T-helper 1 cell treated with Interleukin-12 subunit alpha and Interleukin-12 subunit beta and Interleukin-4 antibody, amounts not matched to agents 30 μg/mL and 1 μg/mL, for 36 hours (primary cell): ENCODE data around the gene NHLRC2.

Experiments
- H3K27ac Mint-ChIP-seq: one replicate; pipeline ENCODE4 v1.8.0; 2021; ENCODE audit warnings: mild to moderate bottlenecking, mixed read lengths
- H3K27me3 Mint-ChIP-seq: one replicate; pipeline ENCODE4 v1.8.0; 2021; ENCODE audit warnings: low read depth, mixed read lengths
- H3K36me3 Mint-ChIP-seq: one replicate; pipeline ENCODE4 v1.8.0; 2021; ENCODE audit warnings: low read depth, mixed read lengths
- H3K4me1 Mint-ChIP-seq: one replicate; pipeline ENCODE4 v1.8.0; 2021; ENCODE audit warnings: low read depth, mixed read lengths
- H3K4me3 Mint-ChIP-seq: one replicate; pipeline ENCODE4 v1.8.0; 2021; ENCODE audit warnings: mild to moderate bottlenecking, moderate library complexity, mixed read lengths
- H3K9me3 Mint-ChIP-seq: one replicate; pipeline ENCODE4 v1.8.0; 2021; ENCODE audit warnings: mixed read lengths

NHLRC2 gene

DNA sequence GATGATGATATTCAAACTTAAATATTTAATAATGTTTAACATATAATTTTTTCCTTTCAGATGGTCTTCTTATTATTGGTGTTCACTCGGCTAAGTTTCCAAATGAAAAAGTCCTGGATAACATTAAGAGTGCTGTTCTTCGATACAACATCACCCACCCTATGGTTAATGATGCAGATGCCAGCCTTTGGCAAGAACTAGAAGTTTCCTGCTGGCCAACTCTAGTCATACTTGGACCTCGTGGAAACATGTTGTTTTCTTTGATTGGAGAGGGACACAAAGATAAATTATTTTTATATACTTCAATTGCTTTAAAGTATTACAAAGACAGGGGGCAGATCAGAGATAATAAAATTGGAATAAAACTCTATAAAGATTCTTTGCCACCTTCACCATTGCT, 22.0 kb downstream of the NHLRC2 start:
- Mint-ChIP-seq H3K27me3 (no peaks in the 10 kb centered on the region), H3K9me3 (peaks cover 8% of the 10 kb centered on the region), H3K4me1 (peaks cover 4% of the 10 kb centered on the region), H3K27ac (no peak overlapping the region), H3K36me3 (peaks cover 34% of the 10 kb centered on the region), H3K4me3 (no peak overlapping the region)

DNA sequence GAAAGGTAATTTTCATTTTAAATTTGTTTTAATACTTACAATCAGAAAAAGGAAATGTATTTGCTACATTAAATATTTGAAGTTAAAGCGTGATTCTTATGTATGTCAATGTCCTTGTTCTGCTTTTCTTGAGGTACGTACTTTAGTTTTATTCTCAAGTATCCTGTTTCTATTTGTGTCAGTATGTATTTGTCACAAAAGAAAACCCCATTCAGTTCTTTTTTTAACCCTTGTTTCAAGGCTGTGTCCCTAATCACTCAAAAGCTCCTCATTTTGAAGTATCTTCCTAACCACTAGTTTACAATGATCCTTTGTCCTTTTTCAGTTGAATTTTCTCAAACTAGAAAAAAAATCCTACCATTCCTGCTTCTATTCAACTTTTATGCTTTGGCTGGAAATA, 25.2 kb downstream of the NHLRC2 start:
- H3K27ac Mint-ChIP-seq, result no peak overlapping the region

DNA sequence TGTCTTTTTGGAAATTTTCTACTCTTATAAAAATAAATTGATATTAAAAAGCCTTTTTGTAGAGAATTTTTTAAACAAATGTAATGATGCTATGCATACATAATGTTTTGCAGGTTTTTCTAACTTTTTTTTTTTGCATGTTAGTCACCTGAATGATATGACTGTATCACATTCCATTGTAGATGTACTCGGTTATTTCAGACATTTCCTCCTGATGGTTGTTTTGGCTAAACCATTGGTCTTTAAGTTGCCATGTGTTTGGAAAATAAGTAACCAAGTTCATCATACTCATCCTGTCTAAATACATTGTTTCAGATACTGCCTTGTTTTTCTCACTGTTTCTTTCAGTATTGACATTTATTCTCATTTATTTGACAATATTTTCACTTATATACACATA, 25.8 kb downstream of the NHLRC2 start:
- peaks cover 35% of the 10 kb centered on the region for H3K36me3 Mint-ChIP-seq
- H3K4me3 Mint-ChIP-seq, result no peak overlapping the region
- no peaks in the 10 kb centered on the region for H3K9me3 Mint-ChIP-seq
- H3K27me3 Mint-ChIP-seq, result no peaks in the 10 kb centered on the region
- no peak overlapping the region for H3K27ac Mint-ChIP-seq
- peaks cover 12% of the 10 kb centered on the region for H3K4me1 Mint-ChIP-seq

More for the DNA sequence above, 25.2 kb downstream of the NHLRC2 start:
- peaks cover 12% of the 10 kb centered on the region for H3K4me1 Mint-ChIP-seq
- no peak overlapping the region for H3K4me3 Mint-ChIP-seq
- no peaks in the 10 kb centered on the region for H3K9me3 Mint-ChIP-seq
- no peaks in the 10 kb centered on the region for H3K27me3 Mint-ChIP-seq
- peaks cover 33% of the 10 kb centered on the region for H3K36me3 Mint-ChIP-seq

DNA sequence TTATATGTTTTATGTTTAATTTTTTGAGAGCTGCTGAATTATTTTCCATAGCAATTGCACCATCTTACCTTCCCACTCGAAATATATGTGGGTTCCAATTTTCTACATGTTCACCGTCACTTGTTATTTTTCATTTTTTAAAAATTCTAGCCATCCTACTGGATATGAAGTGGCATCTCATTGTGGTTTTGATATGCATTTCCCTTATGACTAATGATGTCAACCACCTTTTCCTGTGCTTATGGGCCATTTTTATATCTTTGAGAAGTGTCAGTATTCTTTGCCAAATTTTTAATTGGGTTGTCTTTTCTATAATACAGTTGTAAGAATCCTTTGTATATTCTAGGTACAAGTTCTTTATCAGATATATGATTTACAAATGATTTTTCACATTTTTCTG, 27.8 kb downstream of the NHLRC2 start:
- H3K4me1 Mint-ChIP-seq, result peaks cover 10% of the 10 kb centered on the region
- no peak overlapping the region for H3K4me3 Mint-ChIP-seq
- no peaks in the 10 kb centered on the region for H3K27me3 Mint-ChIP-seq
- H3K27ac Mint-ChIP-seq, result no peak overlapping the region
- no peaks in the 10 kb centered on the region for H3K9me3 Mint-ChIP-seq
- H3K36me3 Mint-ChIP-seq, result peaks cover 48% of the 10 kb centered on the region

DNA sequence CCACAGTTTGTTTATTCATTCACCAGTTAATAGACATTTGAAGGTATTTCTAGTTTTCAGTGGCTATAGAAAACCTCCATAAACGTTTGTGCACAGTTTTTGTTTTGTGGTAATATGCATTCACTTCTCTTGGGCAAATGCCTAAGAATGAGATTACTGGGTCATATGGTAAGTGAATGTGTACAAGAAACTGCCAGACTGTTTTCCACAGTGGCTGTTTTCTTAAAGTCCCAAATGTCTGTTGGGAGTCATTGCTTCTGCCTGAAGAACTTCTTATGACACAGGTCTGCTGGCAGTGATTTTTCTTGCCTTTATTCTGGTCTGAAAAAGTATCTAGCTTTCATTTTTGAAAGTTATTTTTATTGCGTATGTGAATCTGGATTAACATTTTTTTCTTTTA, 35.5 kb downstream of the NHLRC2 start:
- no peak overlapping the region for H3K4me3 Mint-ChIP-seq
- H3K27me3 Mint-ChIP-seq, result no peaks in the 10 kb centered on the region
- H3K4me1 Mint-ChIP-seq, result peaks cover 3% of the 10 kb centered on the region
- H3K36me3 Mint-ChIP-seq, result peaks cover 35% of the 10 kb centered on the region
- H3K9me3 Mint-ChIP-seq, result no peaks in the 10 kb centered on the region
- H3K27ac Mint-ChIP-seq, result no peak overlapping the region

DNA sequence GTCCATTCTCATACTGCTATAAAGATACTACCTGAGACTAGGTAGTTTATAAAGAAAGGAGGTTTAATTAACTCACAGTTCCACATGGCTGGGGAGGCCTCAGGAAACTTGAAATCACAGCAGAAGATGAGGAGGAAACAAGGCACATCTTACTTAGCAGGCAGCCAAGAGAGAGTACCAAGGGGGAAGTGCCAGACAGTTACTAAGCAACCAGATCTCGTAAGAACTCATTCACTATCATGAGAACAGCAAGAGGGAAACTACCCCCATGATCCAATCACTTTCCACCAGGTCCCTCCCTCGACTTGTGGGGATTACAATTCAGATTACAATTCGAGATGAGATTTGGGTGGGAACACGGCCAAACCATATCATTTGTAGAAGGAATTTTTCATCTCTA, 36.3 kb downstream of the NHLRC2 start:
- Mint-ChIP-seq H3K4me1 (peaks cover 3% of the 10 kb centered on the region), H3K9me3 (no peaks in the 10 kb centered on the region), H3K27ac (no peak overlapping the region), H3K4me3 (no peak overlapping the region), H3K36me3 (peaks cover 31% of the 10 kb centered on the region), H3K27me3 (no peaks in the 10 kb centered on the region)

DNA sequence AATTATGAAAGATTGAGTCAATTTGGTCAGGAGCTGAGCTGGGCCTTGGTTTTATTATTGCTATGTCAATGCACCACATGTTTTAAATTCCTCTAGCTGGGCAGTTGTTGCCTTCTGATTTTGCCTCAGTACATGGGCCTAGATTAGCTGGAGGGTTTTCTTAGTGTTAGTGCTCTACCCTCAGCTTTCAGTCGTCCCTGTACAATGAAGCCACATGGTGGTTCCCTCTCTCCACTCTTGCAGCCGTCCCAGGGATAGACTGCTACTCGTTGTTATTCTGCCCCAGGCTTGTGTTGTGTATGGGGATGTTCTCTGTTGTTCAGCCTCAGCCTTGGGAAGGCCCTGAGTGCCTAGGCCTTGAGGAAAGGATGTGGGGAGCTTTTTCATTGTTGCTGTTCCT, 37.0 kb downstream of the NHLRC2 start:
- Mint-ChIP-seq H3K27me3 (no peaks in the 10 kb centered on the region), H3K36me3 (peaks cover 27% of the 10 kb centered on the region), H3K4me1 (peaks cover 3% of the 10 kb centered on the region), H3K9me3 (no peaks in the 10 kb centered on the region), H3K27ac (no peak overlapping the region), H3K4me3 (no peak overlapping the region)

DNA sequence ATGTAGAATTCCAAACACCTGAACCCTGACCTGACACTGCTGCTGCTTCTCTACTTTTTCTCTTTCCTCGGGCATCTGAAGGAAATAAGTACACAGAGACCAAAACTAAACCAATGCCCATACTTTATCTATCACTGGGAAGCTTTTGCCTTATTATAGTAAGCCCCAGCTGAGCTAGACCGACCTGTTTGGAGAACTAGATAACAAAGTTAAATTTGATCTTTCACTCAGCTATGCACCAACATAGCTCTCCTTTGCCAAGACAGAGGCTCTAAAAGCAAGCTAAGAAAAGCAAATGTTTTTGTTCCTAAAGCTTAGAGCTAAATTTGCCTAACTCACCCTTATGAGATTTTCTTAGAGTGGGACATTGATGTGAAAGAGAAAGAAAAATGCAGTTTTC, 39.1 kb downstream of the NHLRC2 start:
- Mint-ChIP-seq H3K4me3 (no peak overlapping the region), H3K27me3 (no peaks in the 10 kb centered on the region), H3K9me3 (no peaks in the 10 kb centered on the region), H3K27ac (no peak overlapping the region), H3K36me3 (peaks cover 14% of the 10 kb centered on the region), H3K4me1 (peaks cover 3% of the 10 kb centered on the region)

DNA sequence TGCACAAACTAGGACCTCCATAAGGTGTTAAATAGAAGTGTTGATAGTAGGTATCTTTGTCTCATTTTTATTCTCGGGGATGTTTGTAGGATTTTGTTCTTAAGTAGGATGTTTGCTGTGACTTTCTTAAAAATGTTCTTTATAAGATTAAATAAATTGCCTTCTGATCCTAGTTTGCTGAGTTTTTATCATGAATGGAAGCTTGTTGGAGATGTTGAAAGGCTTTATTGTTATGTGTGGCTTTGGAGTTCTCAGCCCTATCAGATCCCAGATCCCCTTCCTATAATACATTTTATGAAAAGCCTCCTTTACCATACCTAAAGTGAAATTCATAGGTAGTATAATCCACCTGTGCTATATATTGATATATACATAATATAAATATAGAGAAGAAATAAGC, 40.1 kb downstream of the NHLRC2 start:
- no peaks in the 10 kb centered on the region for H3K9me3 Mint-ChIP-seq
- H3K27me3 Mint-ChIP-seq, result no peaks in the 10 kb centered on the region
- H3K4me3 Mint-ChIP-seq, result no peak overlapping the region
- H3K36me3 Mint-ChIP-seq, result peaks cover 16% of the 10 kb centered on the region
- H3K27ac Mint-ChIP-seq, result no peak overlapping the region
- H3K4me1 Mint-ChIP-seq, result peaks cover 2% of the 10 kb centered on the region

DNA sequence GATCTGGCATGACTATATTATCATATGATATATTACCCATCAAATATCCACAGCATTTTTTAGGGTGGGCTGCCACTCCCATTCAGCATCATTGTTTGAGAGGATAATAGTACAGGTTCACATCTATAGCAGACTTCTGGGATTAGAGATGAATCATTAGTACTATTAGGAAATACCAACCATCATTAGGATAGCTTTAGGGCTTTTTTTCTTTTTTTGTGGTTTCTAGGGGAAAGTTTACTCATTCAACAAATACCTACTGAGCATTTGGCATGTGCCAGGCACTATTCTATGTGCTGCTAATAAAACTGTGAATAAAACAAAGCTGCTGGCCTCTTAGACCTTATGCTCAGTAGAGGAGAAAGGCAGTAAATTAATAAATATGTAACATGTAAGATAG, 40.6 kb downstream of the NHLRC2 start:
- Mint-ChIP-seq H3K4me3 (no peak overlapping the region), H3K4me1 (no peaks in the 10 kb centered on the region), H3K27ac (no peak overlapping the region), H3K27me3 (no peaks in the 10 kb centered on the region), H3K9me3 (no peaks in the 10 kb centered on the region), H3K36me3 (peaks cover 13% of the 10 kb centered on the region)

DNA sequence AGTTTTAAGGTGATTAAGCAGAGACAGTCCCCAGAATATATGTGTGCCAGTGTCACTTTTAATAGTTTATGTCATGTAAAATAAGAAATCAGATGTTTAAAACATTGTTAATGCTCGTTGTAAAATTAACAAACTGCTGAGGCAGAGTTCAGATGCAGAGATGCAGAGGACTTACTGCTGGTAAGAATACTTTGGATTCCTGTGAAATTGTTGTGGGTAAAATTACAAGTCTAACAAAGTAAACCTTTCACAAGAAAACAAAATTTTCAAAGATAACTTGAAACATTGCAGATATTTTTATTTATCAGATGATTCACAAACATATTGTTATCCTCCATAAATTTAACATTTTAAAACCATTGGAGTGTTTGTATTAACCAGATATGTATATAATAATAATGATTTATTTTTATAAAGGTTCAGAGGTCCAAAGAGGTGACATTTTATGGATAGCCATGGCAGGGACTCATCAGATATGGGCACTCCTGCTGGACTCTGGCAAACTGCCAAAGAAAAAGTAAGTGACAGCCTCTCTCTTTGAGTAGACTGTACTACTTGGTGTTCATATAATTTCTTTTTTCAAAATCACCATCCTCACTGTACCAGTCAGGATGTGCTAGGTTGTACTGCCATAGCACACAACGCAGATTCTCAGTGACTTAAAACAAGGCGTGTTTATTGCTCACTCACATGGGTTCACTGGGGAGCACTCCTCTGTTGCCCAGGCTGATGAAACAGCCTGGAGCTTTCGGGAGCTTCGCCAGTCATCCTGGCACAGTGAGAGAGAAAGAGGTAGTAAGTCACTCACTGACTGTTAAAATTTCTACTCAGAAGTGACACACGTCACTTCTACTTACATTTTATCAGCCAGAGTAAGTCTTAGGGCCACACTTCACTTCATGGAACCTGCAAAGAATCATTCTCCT, 43.5 kb downstream of the NHLRC2 start:
- peaks cover 19% of the 10 kb centered on the region for H3K36me3 Mint-ChIP-seq
- H3K27me3 Mint-ChIP-seq, result no peaks in the 10 kb centered on the region
- no peak overlapping the region for H3K4me3 Mint-ChIP-seq
- H3K9me3 Mint-ChIP-seq, result no peaks in the 10 kb centered on the region
- no peaks in the 10 kb centered on the region for H3K4me1 Mint-ChIP-seq
- H3K27ac Mint-ChIP-seq, result no peak overlapping the region

DNA sequence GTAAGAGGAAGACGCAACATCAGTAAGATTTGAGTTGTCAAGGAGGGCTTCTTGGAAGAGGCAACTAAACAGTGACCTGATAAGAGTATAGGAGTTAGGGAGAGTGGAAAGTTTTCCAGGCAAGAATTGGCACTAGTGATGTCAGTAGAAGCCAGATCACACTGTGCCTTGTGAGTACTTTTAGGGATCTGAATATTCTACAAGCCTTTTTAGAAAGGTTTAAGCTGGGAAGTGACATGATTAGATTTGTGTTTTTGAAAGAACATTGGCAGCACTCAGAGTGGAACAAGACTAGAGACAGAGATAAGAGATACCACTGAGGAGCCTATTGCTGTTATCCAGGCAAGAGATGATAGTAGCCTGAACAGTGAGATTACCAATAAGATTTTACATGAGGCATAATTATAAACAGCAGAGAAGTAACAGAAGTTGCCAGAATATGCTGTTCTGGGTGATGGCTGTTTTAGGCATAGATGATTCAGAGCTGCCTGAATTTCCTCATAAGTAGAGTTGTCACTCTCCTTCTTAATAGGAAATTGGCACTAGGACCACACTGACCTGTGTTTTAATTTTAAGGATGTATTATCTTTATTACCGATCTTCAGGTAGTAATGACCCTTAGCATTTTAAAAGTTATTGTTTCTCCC, 45.6 kb downstream of the NHLRC2 start:
- no peaks in the 10 kb centered on the region for H3K4me1 Mint-ChIP-seq
- H3K4me3 Mint-ChIP-seq, result no peak overlapping the region
- no peak overlapping the region for H3K27ac Mint-ChIP-seq
- peaks cover 28% of the 10 kb centered on the region for H3K36me3 Mint-ChIP-seq
- H3K27me3 Mint-ChIP-seq, result no peaks in the 10 kb centered on the region
- no peaks in the 10 kb centered on the region for H3K9me3 Mint-ChIP-seq

DNA sequence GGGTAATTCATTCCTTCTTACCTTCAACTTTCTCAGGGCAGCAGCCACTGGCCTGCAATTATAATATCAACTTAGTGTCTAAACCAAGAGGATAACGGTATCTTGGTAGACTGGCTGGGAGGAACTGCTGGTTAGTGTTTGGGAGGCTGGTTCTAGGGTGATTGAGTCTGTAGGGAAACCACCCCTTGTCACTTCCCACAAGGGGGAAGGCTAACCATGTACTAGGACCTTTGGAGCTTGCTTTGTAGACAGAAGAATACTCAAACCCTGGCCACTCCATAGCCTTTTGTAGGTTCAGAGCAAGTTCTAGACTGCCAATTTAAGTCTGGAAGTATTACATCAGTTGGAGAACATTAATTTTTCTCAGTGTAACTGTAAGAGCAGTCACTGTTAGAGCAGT, 51.3 kb downstream of the NHLRC2 start:
- H3K36me3 Mint-ChIP-seq, result peaks cover 35% of the 10 kb centered on the region
- no peaks in the 10 kb centered on the region for H3K9me3 Mint-ChIP-seq
- no peaks in the 10 kb centered on the region for H3K27me3 Mint-ChIP-seq
- H3K4me1 Mint-ChIP-seq, result no peaks in the 10 kb centered on the region
- H3K27ac Mint-ChIP-seq, result no peak overlapping the region
- H3K4me3 Mint-ChIP-seq, result no peak overlapping the region

DNA sequence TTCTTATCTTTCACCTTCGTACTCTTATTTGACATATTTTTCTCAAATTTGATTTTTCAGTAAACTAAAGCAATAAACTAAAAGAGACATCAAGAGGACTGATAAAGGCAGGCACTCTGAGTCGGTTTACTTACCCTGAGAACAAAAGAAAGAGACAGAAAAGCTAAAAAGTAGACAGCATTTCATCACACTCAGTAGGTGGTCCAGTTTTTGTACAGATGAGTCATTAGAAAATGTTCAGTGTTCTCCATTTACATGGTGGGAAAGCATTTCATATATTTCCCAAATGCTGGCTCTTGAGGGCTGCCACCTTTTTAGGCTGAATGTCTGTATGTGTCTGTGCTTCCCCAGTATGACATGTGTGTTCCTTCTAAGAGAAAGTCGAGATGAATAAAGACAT, 52.7 kb downstream of the NHLRC2 start:
- H3K27ac Mint-ChIP-seq, result no peak overlapping the region
- H3K36me3 Mint-ChIP-seq, result peaks cover 29% of the 10 kb centered on the region
- no peaks in the 10 kb centered on the region for H3K9me3 Mint-ChIP-seq

DNA sequence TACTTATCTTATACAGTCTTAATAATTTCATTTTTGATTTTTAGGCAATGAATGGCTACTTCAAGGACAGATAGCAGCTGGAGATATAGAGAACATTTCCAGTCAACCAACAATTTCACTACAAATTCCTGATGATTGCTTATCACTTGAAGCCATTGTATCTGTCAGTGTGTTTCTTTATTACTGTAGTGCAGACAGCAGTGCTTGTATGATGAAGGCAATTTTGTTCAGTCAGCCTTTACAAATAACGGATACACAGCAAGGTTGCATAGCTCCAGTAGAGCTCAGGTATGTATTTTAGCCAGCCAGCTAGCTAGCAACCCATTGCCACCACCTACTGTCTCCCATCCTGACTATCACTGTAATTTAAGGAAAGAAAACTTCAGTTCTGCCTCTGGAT, 53.8 kb downstream of the NHLRC2 start:
- Mint-ChIP-seq H3K4me3 (no peak overlapping the region), H3K27me3 (no peaks in the 10 kb centered on the region), H3K36me3 (peaks cover 26% of the 10 kb centered on the region), H3K27ac (no peak overlapping the region), H3K4me1 (no peaks in the 10 kb centered on the region), H3K9me3 (no peaks in the 10 kb centered on the region)

More for the DNA sequence above, 52.7 kb downstream of the NHLRC2 start:
- Mint-ChIP-seq H3K4me3 (no peak overlapping the region), H3K4me1 (no peaks in the 10 kb centered on the region), H3K27me3 (no peaks in the 10 kb centered on the region)
